K562 (cell line): ENCODE results near the gene VPS4B. TPM values are rescaled to one million over a fixed set of nuclear protein-coding genes. Genes with fewer than 3 reads are reported as not detected.

ENCODE experiments used
- ATF1 ChIP-seq, 2 experiments: fragments of 450-650 bp in 1 of 2; IDR thresholded peaks; 2 replicates each; pipeline ENCODE4 v1.6.1; 2016; ENCODE audit warnings: missing compliant biosample characterization in 1 of 2, missing genetic modification characterization in 1 of 2
- CC2D1A ChIP-seq: fragments of 450-650 bp; IDR thresholded peaks from 2 replicates; pipeline ENCODE4 v1.6.1; 2017; ENCODE audit warnings: mild to moderate bottlenecking
- CCNT2 ChIP-seq: IDR thresholded peaks from 2 replicates; pipeline ENCODE4 v1.6.1; 2011; ENCODE audit warnings: borderline replicate concordance, low read depth, mild to moderate bottlenecking, moderate library complexity, mixed read lengths, low read length; ENCODE audit not compliant: insufficient read length; ENCODE audit errors: extremely low read depth
- CGGBP1 ChIP-seq: fragments of 250-450 bp; sonication (Bioruptor Pico); IDR thresholded peaks from 2 replicates; pipeline ENCODE4 v1.9.0; 2021; ENCODE audit warnings: mild to moderate bottlenecking
- HCFC1 ChIP-seq: IDR thresholded peaks from 2 replicates; pipeline ENCODE4 v1.6.1; 2012; ENCODE audit warnings: low read depth, low read length, improper control_type of control experiment
- KDM5B ChIP-seq: fragments of 200-600 bp; sonication (generic); IDR thresholded peaks from 2 replicates; pipeline ENCODE4 v1.6.1; 2012; ENCODE audit warnings: low read depth, mild to moderate bottlenecking, moderate library complexity, low read length, control low read depth, inconsistent platforms; ENCODE audit not compliant: insufficient replicate concordance
- MCM3 ChIP-seq: fragments of 450-650 bp; IDR thresholded peaks from 2 replicates; pipeline ENCODE4 v1.6.1; 2016
- MED1 ChIP-seq: sonication (generic); formaldehyde crosslinking; IDR thresholded peaks from 2 replicates; pipeline ENCODE4 v1.8.1; 2023; ENCODE audit warnings: missing genetic modification reagents, borderline replicate concordance
- NFATC3 ChIP-seq: fragments of 450-650 bp; IDR thresholded peaks from 2 replicates; pipeline ENCODE4 v1.6.1; 2017; ENCODE audit warnings: mild to moderate bottlenecking
- NFIC ChIP-seq: fragments of 450-650 bp; IDR thresholded peaks from 2 replicates; pipeline ENCODE4 v1.6.1; 2017; ENCODE audit warnings: mild to moderate bottlenecking, inconsistent platforms
- NRF1 ChIP-seq, 2 experiments: fragments of 450-650 bp; IDR thresholded peaks in 1 of 2; conservative IDR thresholded peaks in 1 of 2; 2 replicates each; pipeline ENCODE4 v1.6.1; 2014; ENCODE audit warnings: mild to moderate bottlenecking in 2 of 2
- SRSF1 ChIP-seq: fragments of 200-400 bp; formaldehyde crosslinking; IDR thresholded peaks from 2 replicates; pipeline ENCODE4 v1.6.1; 2017; ENCODE audit warnings: mild to moderate bottlenecking, low read depth, low read length, moderate library complexity
- TSC22D4 ChIP-seq: fragments of 450-650 bp; IDR thresholded peaks from 2 replicates; pipeline ENCODE4 v1.6.1; 2016; ENCODE audit warnings: missing genetic modification characterization, missing biosample characterization, control low read depth
- U2AF2 ChIP-seq: fragments of 200-400 bp; formaldehyde crosslinking; optimal IDR thresholded peaks from 2 replicates; pipeline ENCODE3; 2017; ENCODE audit warnings: low read depth, mild to moderate bottlenecking, low read length
- ZBTB34 ChIP-seq: fragments of 250-450 bp; sonication (Bioruptor Pico); IDR thresholded peaks from 2 replicates; pipeline ENCODE4 v1.8.0; 2021; ENCODE audit warnings: mild to moderate bottlenecking, moderate library complexity
- ZBTB8A ChIP-seq: fragments of 450-650 bp; IDR thresholded peaks from 2 replicates; pipeline ENCODE4 v1.6.1; 2018; ENCODE audit warnings: mild to moderate bottlenecking, moderate library complexity; ENCODE audit not compliant: partially characterized antibody
- ZNF12 ChIP-seq: sonication (generic); formaldehyde crosslinking; IDR thresholded peaks from 2 replicates; pipeline ENCODE4 v1.4.0; 2020; ENCODE audit warnings: mild to moderate bottlenecking, missing genetic modification reagents
- ZNF232 ChIP-seq: sonication (generic); formaldehyde crosslinking; IDR thresholded peaks from 2 replicates; pipeline ENCODE4 v1.8.0; 2022; ENCODE audit warnings: mild to moderate bottlenecking, missing genetic modification reagents
- ZNF354B ChIP-seq: fragments of 250-450 bp; sonication (Bioruptor Pico); IDR thresholded peaks from 2 replicates; pipeline ENCODE4 v1.4.0; 2020
- ZNF57 ChIP-seq: fragments of 450-650 bp; formaldehyde crosslinking; IDR thresholded peaks from 2 replicates; pipeline ENCODE4 v1.4.0; 2020; ENCODE audit warnings: mild to moderate bottlenecking, moderate library complexity
- ZNF592 ChIP-seq: fragments of 450-650 bp; IDR thresholded peaks from 2 replicates; pipeline ENCODE4 v1.6.1; 2017; ENCODE audit warnings: antibody characterized with exemption, mild to moderate bottlenecking
- polyA plus RNA-seq, 8 experiments: library from polyadenylated mRNA; depleted of rRNA in 4 of 8; stranded (reverse) in 5 of 8; unstranded in 3 of 8; fragments of >200 nt; fragmentation: Nextera tagmentation in 2 of 8; fragmentation: Illumina TruSeq in 1 of 8; extraction: Ambion mirVana in 2 of 8; extraction: Trizol in 1 of 8; gene quantifications; 2 replicates each; pipeline versions ENCODE4 v1.2.1 to v1.2.3, GENCODE V29; 2011 to 2014; ENCODE audit warnings: inconsistent platforms in 1 of 8, missing spikeins in 1 of 8
- total RNA-seq, 7 experiments: library from RNA; depleted of rRNA in 6 of 7; stranded (reverse); fragments of >200 nt in 6 of 7; fragmentation: Illumina TruSeq in 2 of 7; extraction: Trizol in 2 of 7; gene quantifications; 2 replicates each; pipeline versions ENCODE4 v1.2.1 to v1.2.3, GENCODE V29; 2011 to 2021; ENCODE audit warnings: low replicate concordance in 1 of 7
- TF ChIP-seq, protein P1 (sequence below): IDR thresholded peaks from 2 replicates; pipeline ENCODE4 v1.6.1; 2011; ENCODE audit not compliant: insufficient read length; ENCODE audit errors: extremely low read depth

Gene VPS4B
- total and polyA plus RNA-seq, 9 of the 15 experiments (the other 6 are each of a cell fraction or from before 2014, with no cell fraction given) = 7.3 to 16.4 (median 10.4) TPM

- no peak for TF ChIP-seq CGGBP1 (CRISPR knock-in tag)
- TF ChIP-seq TSC22D4 (tag) = no peak
- TF ChIP-seq ZBTB34 (CRISPR knock-in tag) = no peak
- TF ChIP-seq NFATC3 = no peak
- TF ChIP-seq NRF1 (conservative IDR thresholded peaks at IDR 0.05 in 1 of 2, IDR thresholded peaks at IDR 0.05 in 1 of 2) = peak; percentile 97
- TF ChIP-seq SRSF1 = no peak
- TF ChIP-seq ZNF592 = no peak
- no peak for TF ChIP-seq ZNF57 (CRISPR knock-in tag)
- no peak for TF ChIP-seq MED1
- TF ChIP-seq ATF1 (CRISPR knock-in tag; IDR thresholded peaks at IDR 0.05) = peak; percentile 77
- TF ChIP-seq ATF1 (tag; IDR thresholded peaks at IDR 0.05) = peak; percentile 98
- no peak for TF ChIP-seq ZBTB8A
- TF ChIP-seq CC2D1A = no peak
- no peak for TF ChIP-seq ZNF354B
- no peak for TF ChIP-seq ZNF232 (CRISPR knock-in tag)
- TF ChIP-seq NFIC = no peak
- TF ChIP-seq KDM5B = peak; percentile 66
- no peak for TF ChIP-seq MCM3
- TF ChIP-seq U2AF2 = no peak
- TF ChIP-seq HCFC1 = peak; percentile 90
- TF ChIP-seq, protein P1, sequence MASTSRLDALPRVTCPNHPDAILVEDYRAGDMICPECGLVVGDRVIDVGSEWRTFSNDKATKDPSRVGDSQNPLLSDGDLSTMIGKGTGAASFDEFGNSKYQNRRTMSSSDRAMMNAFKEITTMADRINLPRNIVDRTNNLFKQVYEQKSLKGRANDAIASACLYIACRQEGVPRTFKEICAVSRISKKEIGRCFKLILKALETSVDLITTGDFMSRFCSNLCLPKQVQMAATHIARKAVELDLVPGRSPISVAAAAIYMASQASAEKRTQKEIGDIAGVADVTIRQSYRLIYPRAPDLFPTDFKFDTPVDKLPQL = no peak
- TF ChIP-seq ZNF12 = no peak
- peak; percentile 38 for TF ChIP-seq CCNT2
Observed at GRCh38 chr18:63422087-63422863, at the start of gene VPS4B (continued).
